HFFc6 (cell line): ENCODE measurements around the gene AGMO. TPM values are rescaled to one million over a fixed set of nuclear protein-coding genes. Genes with fewer than 3 reads are reported as not detected.

ENCODE experiments used
- DNase-seq: peaks from one replicate; pipeline ENCODE4 v3.0.0-alpha.2; 2018
- H3K27ac Mint-ChIP-seq: 2 replicates; pipeline ENCODE4 v1.8.0; 2020; ENCODE audit warnings: mild to moderate bottlenecking, mixed read lengths
- H3K27me3 Mint-ChIP-seq: 2 replicates; pipeline ENCODE4 v1.8.0; 2021; ENCODE audit warnings: mild to moderate bottlenecking, moderate library complexity, mixed read lengths; ENCODE audit not compliant: insufficient read depth
- H3K36me3 Mint-ChIP-seq: 2 replicates; pipeline ENCODE4 v1.8.0; 2021; ENCODE audit warnings: low read depth, mixed read lengths
- H3K4me1 Mint-ChIP-seq: 2 replicates; pipeline ENCODE4 v1.8.0; 2020; ENCODE audit warnings: low read depth, mixed read lengths
- H3K4me3 Mint-ChIP-seq: 2 replicates; pipeline ENCODE4 v1.8.0; 2020; ENCODE audit warnings: mild to moderate bottlenecking, moderate library complexity, mixed read lengths
- H3K9me3 Mint-ChIP-seq: 2 replicates; pipeline ENCODE4 v1.8.0; 2020; ENCODE audit warnings: mild to moderate bottlenecking, mixed read lengths
- long read RNA-seq: library from polyadenylated mRNA; unstranded; transcript quantifications from one replicate; pipeline ENCODE4 v2.0.0, GENCODE V29; 2019
- total RNA-seq, 6 experiments: library from RNA; stranded (reverse); fragmentation: NEBNext Ultra II Directional; extraction: Animal tissue kit (Norgen Biotek cat#: 25700); gene quantifications; 2 replicates in 1 of 6; 3 replicates in 5 of 6; pipeline ENCODE4 v1.2.3, GENCODE V29; 2021
- TF ChIP-seq, protein P1 (sequence below): fragments of 200-600 bp; sonication (generic); IDR thresholded peaks from 2 replicates; pipeline ENCODE4 v1.5.0; 2021; ENCODE audit warnings: antibody characterized with exemption, mild to moderate bottlenecking

Gene AGMO
- total RNA-seq = under 1 TPM in 2 of 6 experiments, not detected in 4; 0.07 to 0.09 TPM
- long read RNA-seq = 0 reads

GRCh38 chr7:15561835-15562234 lies at the start of gene AGMO:
AGMO (minus strand) TSS chr7:15562015.
- no peak for DNase-seq
- H3K27me3 Mint-ChIP-seq = peaks cover 2% of the 10 kb centered on the region; the same call in 1 of the 2 replicates
- H3K9me3 Mint-ChIP-seq = no peaks in the 10 kb centered on the region
- peak within 1 kb of the TSS; percentile 83 for H3K4me3 Mint-ChIP-seq
- peaks cover 41% of the 10 kb centered on the region for H3K4me1 Mint-ChIP-seq
- peak within 1 kb of the TSS; percentile 49 for H3K27ac Mint-ChIP-seq
- H3K36me3 Mint-ChIP-seq = no peaks in the 10 kb centered on the region
- TF ChIP-seq, protein P1, sequence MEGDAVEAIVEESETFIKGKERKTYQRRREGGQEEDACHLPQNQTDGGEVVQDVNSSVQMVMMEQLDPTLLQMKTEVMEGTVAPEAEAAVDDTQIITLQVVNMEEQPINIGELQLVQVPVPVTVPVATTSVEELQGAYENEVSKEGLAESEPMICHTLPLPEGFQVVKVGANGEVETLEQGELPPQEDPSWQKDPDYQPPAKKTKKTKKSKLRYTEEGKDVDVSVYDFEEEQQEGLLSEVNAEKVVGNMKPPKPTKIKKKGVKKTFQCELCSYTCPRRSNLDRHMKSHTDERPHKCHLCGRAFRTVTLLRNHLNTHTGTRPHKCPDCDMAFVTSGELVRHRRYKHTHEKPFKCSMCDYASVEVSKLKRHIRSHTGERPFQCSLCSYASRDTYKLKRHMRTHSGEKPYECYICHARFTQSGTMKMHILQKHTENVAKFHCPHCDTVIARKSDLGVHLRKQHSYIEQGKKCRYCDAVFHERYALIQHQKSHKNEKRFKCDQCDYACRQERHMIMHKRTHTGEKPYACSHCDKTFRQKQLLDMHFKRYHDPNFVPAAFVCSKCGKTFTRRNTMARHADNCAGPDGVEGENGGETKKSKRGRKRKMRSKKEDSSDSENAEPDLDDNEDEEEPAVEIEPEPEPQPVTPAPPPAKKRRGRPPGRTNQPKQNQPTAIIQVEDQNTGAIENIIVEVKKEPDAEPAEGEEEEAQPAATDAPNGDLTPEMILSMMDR = no peak; the same call in 1 of the 2 replicates

DNA sequence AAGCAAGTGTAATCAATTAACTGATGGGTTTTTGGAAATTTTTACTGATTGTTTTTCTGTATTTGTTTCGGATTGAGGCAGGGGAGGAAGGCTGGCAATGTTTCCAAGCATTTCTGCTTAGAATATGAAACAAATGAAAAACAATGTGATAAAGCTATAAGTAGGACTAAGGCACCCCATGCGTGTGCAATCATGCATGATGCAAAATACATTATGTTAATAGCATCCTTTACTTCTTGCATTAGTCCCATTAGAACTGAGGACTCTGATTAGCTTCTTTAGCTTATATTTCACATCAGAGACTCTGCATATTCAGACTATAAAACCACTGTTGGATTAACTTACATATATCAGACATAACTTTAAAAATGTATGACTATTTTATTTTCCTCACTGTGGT lies 48.7 kb upstream of the AGMO start:
- DNase-seq = no peak
- no peak overlapping the region for H3K4me3 Mint-ChIP-seq
- H3K27me3 Mint-ChIP-seq = peaks cover 1% of the 10 kb centered on the region; the same call in 1 of the 2 replicates
- TF ChIP-seq, protein P1 = no peak
- no peak overlapping the region for H3K27ac Mint-ChIP-seq
- H3K4me1 Mint-ChIP-seq = no peaks in the 10 kb centered on the region; the same call in 1 of the 2 replicates
- H3K36me3 Mint-ChIP-seq = no peaks in the 10 kb centered on the region
- no peaks in the 10 kb centered on the region for H3K9me3 Mint-ChIP-seq

GRCh38 chr7:15609287-15609686 lies 47.5 kb upstream of the AGMO start:
- Mint-ChIP-seq H3K4me3 (no peak overlapping the region), H3K27ac (no peak overlapping the region), H3K36me3 (no peaks in the 10 kb centered on the region), H3K4me1 (no peaks in the 10 kb centered on the region; the same call in 1 of the 2 replicates), H3K9me3 (no peaks in the 10 kb centered on the region), H3K27me3 (peaks cover 1% of the 10 kb centered on the region; the same call in 1 of the 2 replicates)
- DNase-seq = no peak
- TF ChIP-seq, protein P1 = no peak

DNA sequence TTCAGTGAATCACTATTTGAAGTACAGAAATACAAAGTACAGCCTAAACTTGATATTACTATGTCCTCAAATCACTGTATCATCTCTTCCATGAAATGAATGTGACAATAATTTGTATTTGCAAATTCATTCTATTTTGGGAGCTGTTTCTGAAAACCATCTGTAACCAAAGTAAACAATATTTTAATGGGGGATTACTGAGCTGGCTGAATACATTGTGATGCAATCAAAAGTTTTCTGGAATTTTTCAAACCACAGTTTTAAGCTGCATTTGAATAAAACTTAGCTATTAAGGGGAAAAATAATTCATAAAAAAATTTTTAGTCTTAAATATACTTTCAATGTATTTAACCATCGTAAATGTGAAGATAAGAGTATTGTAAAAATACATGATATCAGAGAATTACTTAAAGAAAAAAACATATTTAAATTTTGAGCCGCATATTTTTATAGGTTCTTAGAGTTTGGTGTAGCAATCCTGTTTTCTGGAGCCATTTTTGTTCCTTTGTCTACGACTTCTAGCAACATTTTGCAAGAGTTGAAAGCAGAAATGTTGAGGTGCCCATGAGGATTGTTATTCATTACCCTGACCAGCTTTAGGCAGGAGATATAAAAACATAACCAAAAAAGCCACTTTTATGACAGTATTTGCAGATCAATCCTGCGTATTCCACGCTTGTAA lies 45.9 kb upstream of the AGMO start:
- H3K4me1 Mint-ChIP-seq = no peaks in the 10 kb centered on the region; the same call in 1 of the 2 replicates
- no peak for DNase-seq
- TF ChIP-seq, protein P1 = no peak
- no peak overlapping the region for H3K4me3 Mint-ChIP-seq
- no peak overlapping the region for H3K27ac Mint-ChIP-seq
- H3K27me3 Mint-ChIP-seq = no peaks in the 10 kb centered on the region
- no peaks in the 10 kb centered on the region for H3K36me3 Mint-ChIP-seq
- no peaks in the 10 kb centered on the region for H3K9me3 Mint-ChIP-seq

- TF ChIP-seq, protein P1 = no peak
- Mint-ChIP-seq H3K36me3 (no peaks in the 10 kb centered on the region), H3K9me3 (no peaks in the 10 kb centered on the region), H3K27ac (no peak overlapping the region), H3K4me3 (no peak overlapping the region), H3K27me3 (no peaks in the 10 kb centered on the region), H3K4me1 (no peaks in the 10 kb centered on the region)
- no peak for DNase-seq
Measured at GRCh38 chr7:15606561-15606960, 44.7 kb upstream of the AGMO start.
